TTC549 (cell line): ENCODE results near the gene BAG3.
"Not testable (repeated sequence)": the region's sequence is repeated elsewhere in the genome, so short reads cannot be mapped to it uniquely, and the experiment has no call there.

ENCODE experiments used
- FAIRE-seq: peaks from 2 replicates; lab custom pipeline; 2012; peaks lifted over from hg19 to GRCh38; lab: Jason Lieb, UNC

Gene BAG3

GRCh38 chr10:119694608-119695007 is 43.4 kb downstream of the BAG3 start:
- FAIRE-seq, result no peak

DNA sequence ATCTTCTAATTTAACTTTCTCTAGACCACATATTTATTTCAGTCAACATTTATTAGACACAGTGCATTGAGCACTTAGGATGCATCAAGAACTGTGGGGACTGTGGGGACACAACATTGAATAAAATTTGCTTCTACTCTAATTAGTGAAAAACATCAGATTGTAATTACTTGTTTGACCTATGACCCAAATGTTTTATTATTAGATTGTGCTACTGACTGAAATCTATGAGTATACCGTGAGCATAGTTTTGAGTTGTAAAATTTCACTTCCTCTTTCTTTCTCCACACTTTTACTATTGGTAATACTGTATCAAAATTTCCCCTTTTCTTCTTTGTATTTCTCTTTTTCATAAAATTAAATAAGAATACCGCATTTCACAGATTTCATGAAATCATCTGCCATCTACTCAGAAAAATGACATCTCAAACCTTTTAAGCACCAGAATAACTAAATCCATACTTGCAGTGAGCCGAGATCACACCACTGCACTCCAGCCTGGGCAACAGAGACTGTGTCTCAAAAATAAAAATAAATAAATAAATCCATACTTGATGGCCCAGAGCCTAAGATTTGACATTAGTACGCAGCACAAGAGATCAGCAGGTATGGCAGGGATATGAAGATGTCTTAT is 49.3 kb downstream of the BAG3 start:
- no peak for FAIRE-seq

- FAIRE-seq, result no peak
Observed at GRCh38 chr10:119701861-119702260, 50.7 kb downstream of the BAG3 start.

- FAIRE-seq, result no peak
Observed at GRCh38 chr10:119702583-119702982, 51.4 kb downstream of the BAG3 start.

DNA sequence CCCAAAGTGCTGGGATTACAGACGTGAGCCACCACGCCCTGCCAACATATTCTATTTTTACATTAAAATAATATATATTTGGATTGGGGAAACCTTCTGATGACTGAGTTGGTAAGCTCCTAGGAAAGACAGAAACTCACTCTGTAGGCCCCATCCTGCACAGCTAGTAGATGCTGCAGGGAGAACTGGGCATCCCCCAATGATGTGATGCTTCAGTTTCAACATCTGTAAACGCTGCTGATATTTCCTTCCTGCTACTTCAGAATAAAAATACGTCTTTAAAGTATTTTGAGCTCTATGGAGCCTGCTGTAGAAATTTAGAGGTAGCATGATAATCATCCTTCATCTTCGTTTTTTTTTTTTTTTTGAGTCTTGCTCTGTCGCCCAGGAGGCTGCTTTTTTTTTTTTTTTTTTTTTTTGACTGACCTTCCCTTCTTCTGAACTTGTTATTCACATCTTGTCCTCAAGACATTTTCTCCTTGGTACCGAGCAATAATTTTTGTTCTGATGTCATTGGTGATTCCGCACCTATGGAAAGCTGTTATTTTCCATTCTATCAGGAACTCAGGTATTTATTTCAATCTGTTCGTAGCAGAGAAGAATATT is 52.8 kb downstream of the BAG3 start:
- FAIRE-seq, result no peak

DNA sequence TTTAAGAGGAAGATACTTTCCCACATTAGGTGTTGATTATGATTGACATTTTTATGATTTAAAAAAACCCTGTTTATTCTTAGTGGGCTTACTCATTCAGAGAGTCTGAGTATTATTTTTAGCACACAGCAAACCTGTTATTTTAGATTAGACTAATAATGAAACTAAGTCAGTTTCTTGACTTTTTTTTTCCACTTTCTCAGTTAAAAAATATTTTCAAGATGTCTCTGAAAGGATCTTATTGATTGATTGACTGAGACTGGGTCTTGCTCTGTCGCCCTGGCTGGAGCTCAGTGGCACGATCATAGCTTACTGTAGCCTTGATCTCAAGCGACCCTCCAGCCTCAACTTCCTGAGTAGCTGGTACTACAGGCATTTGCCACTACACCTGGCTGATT is 54.3 kb downstream of the BAG3 start:
- no peak for FAIRE-seq

DNA sequence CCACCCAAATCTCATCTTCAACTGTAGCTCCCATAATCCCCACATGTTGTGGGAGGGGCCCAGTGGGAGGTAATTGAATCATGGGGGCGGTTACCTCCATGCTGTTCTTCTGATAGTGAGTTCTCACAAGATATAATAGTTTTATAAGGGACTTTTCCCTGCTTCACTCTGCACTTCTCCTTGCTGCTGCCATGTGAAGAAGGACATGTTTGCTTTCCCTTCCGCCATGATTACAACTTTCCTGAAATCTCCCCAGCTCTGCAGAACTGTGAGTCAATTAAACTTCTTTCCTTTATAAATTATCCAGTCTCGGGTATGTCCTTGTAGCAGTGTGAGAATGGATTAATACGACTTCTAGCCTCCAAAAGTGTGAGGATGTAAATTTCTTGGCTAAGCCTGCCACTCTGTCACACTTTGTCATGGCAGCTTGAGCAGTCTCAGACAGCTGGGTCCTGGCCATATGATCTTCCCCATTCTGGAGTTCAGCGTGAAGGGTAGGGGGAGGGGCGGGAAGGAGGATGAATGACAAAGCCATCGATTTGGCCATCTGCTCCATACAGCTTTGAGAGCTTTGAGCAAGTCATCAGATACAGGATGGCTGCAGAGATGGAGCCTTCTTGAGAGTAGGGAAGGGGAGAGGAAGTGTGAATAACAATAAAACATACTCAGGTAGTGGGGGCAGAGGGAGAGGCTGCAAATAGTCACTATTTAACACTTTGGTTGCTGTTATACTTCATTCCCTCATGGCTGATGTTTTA is 55.5 kb downstream of the BAG3 start:
- FAIRE-seq, result no peak

GRCh38 chr10:119707331-119707730 is 56.2 kb downstream of the BAG3 start:
- FAIRE-seq, result not testable (repeated sequence)

DNA sequence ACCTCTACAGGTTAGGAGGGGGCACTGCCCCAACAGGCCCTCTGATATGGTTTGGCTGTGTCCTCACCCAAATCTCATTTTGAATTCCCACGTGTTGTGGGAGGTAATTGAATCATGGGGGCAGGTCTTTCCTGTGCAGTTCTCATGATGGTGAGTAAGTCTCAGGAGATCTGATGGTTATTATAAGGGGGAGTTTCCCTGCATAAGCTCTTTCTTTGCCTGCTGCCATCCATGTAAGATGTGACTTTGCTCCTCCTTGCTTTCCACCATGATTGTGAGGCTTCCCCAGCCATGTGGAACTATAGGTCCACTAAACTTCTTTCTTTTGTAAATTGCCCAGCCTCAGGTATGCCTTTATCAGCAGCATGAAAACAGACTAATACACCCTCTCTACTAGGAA is 59.8 kb downstream of the BAG3 start:
- FAIRE-seq, result not testable (repeated sequence)

DNA sequence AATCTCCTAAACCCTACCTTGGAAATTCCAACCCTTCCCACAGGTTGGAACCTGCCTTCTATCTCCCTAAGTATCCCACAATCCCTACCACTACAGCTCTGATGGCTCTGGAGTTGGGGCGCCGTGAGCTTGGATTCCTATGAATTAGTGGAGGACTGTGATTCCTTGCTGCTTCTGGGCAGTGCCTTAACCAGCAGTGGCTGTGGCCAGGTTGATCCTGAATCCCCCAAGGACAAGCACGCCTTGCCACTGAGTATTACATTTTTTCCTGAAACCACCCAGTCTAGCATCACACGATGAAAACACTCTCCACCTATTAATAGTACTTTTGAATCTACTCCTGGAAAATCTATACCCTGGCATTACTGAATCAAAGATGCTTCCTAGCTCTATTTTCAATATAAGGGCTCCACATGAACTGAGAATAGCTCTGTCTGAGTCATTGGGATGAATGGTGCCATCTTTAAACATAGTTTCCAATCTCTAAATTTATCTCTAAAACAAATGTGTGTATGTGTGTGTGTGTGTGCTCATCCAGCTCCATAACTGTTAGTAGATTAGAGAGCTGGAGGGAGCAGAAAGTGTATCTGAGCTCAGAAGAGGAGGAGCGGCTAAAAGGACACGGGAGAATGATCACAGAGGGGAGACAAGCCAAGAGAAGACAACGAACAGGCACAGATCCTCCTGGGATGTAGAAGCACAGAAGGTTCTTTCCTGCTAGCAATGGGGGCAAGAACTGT is 62.7 kb downstream of the BAG3 start:
- no peak for FAIRE-seq

- no peak for FAIRE-seq
Observed at GRCh38 chr10:119714484-119714816, 63.3 kb downstream of the BAG3 start.

- FAIRE-seq, result no peak
Observed at GRCh38 chr10:119715628-119716505, 64.7 kb downstream of the BAG3 start.

DNA sequence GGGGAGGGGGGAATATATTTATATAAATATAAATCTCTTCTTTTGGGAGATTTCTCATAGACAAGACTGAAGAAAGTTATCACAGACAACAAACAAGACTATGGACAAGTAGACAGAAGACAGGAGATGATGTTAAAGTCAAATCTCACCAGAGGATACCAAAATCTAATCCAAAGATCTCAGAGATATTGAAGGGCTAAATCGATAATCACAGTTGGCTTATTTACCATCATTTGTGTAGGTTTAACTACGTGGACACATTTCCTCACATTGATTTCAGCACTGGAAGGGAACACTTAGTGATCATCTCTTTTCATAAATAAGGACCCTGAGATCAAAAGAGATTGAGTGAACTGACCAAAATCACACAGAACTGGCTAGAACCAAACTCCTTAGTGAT is 72.0 kb downstream of the BAG3 start:
- no peak for FAIRE-seq

DNA sequence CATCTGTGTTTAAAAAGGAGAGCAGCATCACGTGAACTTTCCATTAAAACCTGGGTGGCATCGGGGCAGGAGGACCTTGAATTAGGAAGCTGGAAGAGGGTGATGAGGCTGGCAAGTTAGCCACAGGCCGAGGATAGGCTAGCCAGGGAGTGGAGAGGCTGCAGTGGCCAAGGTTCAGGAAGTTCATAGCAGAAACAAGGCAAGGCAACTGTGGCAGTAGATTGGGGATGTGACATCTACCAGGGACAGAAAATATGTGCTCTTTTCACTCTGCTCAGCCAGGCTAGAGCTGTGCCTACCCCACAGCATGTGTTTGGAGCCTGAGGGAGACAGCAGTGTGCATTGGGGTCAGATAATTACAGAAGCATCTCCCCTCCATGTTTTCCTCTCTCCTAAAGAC is 72.4 kb downstream of the BAG3 start:
- FAIRE-seq, result no peak

DNA sequence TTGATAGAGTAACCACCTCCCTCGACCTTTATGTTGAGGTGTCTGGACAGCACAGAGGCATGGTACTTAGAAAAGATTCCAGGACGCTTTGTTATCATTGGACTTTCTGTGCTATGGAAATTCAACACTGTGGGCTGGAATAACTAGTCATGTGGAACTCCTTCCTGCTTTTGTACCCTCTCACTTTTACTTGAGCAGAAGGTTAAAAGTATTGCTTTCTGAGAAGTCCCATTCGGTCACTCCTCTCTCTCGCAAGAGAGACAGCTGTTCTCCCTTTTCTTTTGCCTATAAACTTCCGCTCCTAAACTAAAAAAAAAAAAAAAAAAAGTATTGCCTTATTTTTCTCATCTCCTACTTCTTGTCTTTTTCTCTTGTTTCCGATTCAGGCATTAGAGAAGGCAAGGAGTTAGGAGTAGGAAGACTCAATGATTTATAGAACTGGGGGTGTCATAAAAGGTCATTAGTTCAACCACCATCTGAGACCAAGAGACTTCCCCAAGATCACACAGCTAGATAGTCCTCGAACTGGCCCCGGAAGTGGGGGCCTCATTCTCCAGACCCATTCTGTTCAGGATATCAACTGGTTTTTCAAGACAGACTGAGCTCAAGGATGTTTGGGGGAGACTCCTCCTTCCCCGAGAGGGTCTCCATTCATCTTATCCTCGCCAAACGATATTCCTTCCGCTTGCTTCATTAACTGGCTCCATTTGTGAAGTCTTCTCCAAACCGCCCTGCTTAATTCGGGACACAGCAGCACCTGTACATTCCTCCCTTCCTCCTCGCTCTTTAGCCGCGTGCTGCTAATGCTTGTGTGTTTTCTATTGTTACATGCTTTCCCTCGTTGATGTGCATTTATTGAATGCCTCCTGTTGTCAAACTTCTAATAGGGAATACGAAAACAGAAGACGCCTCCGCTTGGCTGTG is 73.7 kb downstream of the BAG3 start:
- FAIRE-seq, result no peak

- FAIRE-seq, result no peak
Observed at GRCh38 chr10:119725517-119725827, 74.3 kb downstream of the BAG3 start.

DNA sequence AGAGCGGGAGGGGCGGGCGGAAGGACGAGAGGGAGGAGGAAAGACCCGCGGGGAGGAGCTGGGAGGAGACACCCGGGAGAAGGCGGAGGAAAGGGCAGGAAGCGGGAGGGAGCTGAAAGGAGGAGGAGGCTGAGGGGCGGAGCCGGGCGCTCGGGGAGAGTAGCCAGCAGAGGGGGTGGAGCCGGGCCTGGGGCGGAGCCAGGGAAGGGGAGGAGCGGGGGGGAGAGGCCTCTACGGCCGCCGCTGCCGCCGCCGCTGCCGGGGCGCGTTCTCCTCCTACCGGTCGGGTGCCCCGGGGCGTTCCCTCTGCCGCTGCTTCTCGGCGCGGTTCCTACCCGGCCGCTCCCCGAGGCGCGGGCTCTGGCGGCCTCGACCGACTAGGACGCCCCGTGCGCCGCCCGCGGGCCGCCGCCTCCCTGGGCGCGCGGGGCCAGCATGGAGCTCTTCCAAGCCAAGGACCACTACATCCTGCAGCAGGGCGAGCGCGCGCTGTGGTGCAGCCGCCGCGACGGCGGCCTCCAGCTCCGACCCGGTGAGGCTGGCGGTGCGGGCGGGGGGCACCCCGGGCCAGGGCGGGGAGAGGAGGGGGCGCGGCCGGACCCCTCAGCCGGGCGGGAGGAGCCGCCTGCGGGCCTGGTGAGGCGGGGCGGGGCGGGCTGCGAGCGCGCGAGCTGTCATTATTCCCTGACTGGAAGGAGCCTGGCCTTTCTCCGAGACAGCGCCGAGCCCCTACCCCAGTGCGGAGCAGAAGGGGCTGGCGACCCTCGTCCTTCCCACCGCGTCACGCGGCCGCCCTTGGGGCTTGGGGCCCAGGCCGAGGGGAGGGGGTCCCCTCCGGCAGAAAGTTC is 74.9 kb downstream of the BAG3 start, which contains the start of gene INPP5F:
INPP5F (plus strand) TSS at position 223 of the 848 bp plus-strand sequence; CDS start at position 436, 213 bp downstream.
- no peak for FAIRE-seq

GRCh38 chr10:119726676-119727261 is 75.6 kb downstream of the BAG3 start:
- FAIRE-seq, result no peak
